ENCODE measurements around the gene RABAC1.

The RABAC1 gene

DNA sequence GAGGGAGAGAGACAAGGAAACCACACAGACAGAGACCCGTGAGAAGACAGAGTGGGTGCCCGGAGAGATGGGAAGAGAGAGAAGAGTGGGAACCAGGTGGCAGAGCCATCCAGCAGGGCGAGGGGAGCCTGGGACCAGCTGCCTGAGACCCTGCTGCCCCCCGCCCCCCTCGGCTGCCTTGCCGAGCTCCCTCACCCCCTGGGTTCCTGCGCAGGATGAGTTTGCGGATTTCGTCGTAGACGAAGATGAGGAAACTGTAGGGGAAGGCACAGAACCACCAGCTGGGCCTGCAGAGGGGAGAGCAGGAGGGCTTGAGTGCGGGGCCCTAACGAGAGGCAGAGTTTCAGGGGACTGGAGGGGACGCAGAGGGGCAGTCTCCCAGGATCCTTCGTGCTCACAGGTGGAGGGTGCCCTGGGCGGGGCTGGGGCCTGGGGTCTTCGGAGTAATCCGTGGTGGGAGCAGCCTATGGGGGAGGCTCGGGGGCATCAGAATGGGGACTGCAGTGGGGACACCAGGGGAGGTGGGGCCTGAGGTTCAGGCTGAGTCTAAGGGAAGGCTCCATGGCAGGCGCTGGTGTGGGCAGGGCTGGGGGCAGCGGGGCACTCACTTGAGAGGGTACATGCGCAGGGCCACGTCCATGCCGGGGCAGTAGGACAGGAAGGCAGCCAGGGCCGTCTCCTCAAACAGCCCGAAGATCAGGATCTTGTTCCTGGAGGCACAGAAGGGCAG is 8.1 kb upstream of the RABAC1 start:
- no peak overlapping the region for H3K27ac Mint-ChIP-seq
- no peaks in the 10 kb centered on the region for H3K9me3 Mint-ChIP-seq
- no peaks in the 10 kb centered on the region for H3K27me3 Mint-ChIP-seq
- H3K36me3 Mint-ChIP-seq, result no peaks in the 10 kb centered on the region
- H3K4me3 Mint-ChIP-seq, result no peak overlapping the region
- no peaks in the 10 kb centered on the region for H3K4me1 Mint-ChIP-seq

DNA sequence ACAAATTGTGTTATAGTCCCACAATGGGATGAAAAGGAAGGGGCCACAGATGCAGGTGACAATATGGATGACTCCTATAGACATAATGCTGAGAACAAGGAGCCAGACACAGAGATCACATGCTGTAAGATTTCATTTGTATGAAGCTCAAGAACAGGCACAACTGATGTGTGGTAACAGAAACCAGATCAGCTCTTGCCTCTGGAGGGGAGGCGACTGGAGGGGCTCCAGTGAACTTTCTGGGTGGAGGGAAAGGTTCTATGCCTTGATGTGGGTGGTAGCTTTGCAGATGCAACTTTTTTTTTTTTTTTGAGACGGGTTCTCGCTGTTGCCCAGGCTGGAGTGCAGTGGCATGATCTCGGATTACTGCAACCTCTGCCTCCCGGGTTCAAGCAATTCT is 6.0 kb upstream of the RABAC1 start:
- Mint-ChIP-seq H3K27ac (no peak overlapping the region), H3K9me3 (no peaks in the 10 kb centered on the region), H3K4me1 (no peaks in the 10 kb centered on the region), H3K4me3 (no peak overlapping the region), H3K36me3 (no peaks in the 10 kb centered on the region), H3K27me3 (no peaks in the 10 kb centered on the region)

DNA sequence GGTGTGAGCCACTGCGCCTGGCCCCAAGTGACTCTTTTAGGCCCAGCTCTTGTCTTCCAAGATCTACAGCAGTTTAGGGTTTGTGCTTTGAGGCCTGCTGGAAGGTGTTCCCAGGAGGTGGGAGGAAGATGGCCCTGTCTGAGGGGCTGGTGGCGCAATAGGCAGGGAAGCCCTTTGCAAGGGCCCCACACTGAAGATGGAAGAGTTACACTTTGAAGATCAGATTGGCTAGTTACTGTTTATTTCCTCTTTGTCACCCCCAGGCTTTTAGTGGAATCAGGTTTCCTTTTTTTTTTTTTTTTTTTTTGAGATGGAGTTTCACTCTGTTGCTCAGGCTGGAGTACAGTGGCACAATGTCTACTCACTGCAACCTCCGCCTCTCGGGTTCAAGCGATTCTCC is 1.9 kb upstream of the RABAC1 start:
- no peaks in the 10 kb centered on the region for H3K27me3 Mint-ChIP-seq

DNA sequence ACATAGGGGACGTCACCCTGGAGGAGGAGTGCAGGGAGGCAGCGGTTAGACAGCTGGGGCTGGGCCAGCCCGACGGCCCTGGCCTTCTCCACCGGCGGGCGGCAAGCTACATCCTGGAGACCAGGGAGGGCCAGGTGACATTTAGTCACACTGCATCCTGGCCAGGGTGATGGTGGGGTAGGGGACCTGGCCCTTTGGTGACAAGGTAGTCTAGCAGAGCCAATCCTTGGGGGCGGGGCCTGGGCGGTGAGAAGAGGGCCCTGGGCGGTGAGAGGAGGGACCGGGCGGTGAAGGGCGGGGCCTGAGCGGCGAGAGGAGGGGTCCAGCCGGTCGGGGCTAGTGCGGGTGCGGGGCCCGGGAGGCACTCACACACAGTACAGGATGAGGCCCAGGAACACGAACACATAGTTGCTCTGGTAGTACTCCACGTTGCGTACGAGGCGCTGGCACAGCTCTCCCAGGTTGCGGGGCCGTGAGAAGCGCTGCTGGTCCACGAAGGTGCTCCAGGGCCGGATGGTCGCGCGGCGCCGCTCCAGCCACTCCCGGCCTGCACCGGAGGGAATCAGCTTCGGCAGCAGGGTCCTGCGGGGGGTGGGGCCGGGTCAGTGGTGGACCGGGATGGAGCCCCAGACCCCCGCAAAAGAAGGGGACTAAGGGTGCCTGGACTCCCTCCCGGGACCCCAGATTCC is 610 bp downstream of the RABAC1 start:
- Mint-ChIP-seq H3K36me3 (no peaks in the 10 kb centered on the region), H3K4me1 (peaks cover 17% of the 10 kb centered on the region), H3K9me3 (no peaks in the 10 kb centered on the region), H3K27me3 (no peaks in the 10 kb centered on the region), H3K4me3 (peak overlapping the region; percentile 95), H3K27ac (peak overlapping the region; percentile 35)

More for the DNA sequence above, 1.9 kb upstream of the RABAC1 start:
- H3K27ac Mint-ChIP-seq, result no peak overlapping the region
- no peaks in the 10 kb centered on the region for H3K9me3 Mint-ChIP-seq
- H3K4me1 Mint-ChIP-seq, result peaks cover 17% of the 10 kb centered on the region
- H3K4me3 Mint-ChIP-seq, result no peak overlapping the region
- no peaks in the 10 kb centered on the region for H3K36me3 Mint-ChIP-seq

DNA sequence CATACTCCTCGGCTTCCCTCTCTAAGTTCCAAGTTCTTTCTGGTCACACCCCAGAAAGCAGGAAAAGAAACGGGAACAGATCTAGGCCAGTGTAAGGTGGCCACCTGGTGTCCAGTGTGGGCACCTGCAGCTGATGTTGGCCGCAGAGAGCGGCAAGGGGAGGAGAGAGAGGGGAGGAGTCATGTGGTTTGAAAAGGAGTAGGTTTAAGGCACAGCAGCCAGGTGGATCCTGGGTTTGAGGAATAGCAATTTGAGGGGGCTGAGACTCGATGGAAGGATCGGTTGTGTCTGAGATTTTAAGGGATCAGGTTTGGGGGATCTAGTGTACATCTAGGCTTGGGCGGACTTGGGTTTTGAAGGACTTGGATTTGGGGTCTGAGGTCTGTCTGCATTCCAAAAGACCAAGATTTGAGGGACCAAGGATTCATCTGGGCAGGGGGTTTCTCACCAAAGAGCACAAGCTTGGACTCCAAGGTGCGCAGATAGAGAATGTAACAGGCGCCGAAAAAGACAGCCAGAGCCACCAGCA is 1.2 kb downstream of the RABAC1 start:
- Mint-ChIP-seq H3K4me3 (peak overlapping the region; percentile 95), H3K4me1 (peaks cover 17% of the 10 kb centered on the region), H3K27ac (peak overlapping the region; percentile 69), H3K27me3 (no peaks in the 10 kb centered on the region), H3K36me3 (no peaks in the 10 kb centered on the region), H3K9me3 (no peaks in the 10 kb centered on the region)

DNA sequence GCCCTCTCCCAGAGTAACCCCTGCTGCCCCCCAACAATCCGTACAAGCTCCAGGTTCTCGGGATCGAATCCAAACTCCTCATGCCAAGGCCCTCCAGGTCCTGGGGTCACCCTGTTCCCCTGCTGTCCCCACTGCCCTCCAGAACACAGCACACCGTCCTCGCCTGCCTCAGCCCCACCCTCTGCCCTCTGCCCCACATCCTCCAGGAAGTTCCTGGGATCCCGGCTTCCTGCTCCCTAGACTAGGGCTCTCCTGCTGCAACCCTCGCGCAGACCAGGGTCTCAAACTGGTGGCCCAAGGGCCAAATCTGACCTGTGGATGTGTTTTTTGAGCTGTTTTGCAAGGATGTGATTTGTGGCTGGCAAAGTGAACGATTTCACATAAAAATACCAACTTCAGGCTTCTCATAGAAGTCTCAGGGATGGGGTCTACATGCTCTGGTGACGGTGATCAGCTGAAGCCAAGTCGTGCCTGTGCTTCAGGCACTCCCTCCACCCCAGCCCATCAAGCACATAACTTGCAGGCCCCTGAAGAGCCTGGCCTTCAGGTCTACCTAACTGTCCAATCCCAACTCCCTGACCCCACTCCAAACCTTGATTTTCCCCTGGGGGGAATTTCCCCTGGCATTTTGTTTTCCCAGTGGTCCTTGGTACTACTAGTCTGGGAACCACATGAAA is 1.8 kb downstream of the RABAC1 start:
- H3K4me3 Mint-ChIP-seq, result peak overlapping the region; percentile 95
- H3K27ac Mint-ChIP-seq, result peak overlapping the region; percentile 69
- no peaks in the 10 kb centered on the region for H3K9me3 Mint-ChIP-seq

DNA sequence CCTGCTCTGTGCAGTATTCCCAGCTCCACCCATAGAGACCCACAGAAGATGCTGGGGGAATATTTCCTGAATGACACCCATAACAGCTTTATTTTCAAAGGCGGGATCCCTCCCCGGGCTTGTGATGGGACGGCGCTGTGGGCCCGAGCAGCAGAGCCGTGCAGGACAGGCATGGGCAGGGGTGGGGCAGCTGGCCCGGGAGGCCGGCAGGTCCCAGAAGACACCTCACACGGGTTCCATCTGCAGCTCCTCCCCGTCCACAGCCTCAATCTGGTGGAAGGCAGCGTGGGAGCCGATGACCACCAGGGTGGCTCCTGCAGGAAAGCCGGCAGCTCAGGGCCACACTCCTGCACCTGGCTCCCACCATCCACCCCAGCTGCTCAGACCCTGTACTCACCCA is 2.5 kb downstream of the RABAC1 start:
- no peaks in the 10 kb centered on the region for H3K36me3 Mint-ChIP-seq
- no peak overlapping the region for H3K4me3 Mint-ChIP-seq
- H3K4me1 Mint-ChIP-seq, result peaks cover 20% of the 10 kb centered on the region
- H3K27ac Mint-ChIP-seq, result no peak overlapping the region
- no peaks in the 10 kb centered on the region for H3K9me3 Mint-ChIP-seq
- no peaks in the 10 kb centered on the region for H3K27me3 Mint-ChIP-seq

More for the DNA sequence above, 1.8 kb downstream of the RABAC1 start:
- Mint-ChIP-seq H3K27me3 (no peaks in the 10 kb centered on the region), H3K4me1 (peaks cover 17% of the 10 kb centered on the region), H3K36me3 (no peaks in the 10 kb centered on the region)

DNA sequence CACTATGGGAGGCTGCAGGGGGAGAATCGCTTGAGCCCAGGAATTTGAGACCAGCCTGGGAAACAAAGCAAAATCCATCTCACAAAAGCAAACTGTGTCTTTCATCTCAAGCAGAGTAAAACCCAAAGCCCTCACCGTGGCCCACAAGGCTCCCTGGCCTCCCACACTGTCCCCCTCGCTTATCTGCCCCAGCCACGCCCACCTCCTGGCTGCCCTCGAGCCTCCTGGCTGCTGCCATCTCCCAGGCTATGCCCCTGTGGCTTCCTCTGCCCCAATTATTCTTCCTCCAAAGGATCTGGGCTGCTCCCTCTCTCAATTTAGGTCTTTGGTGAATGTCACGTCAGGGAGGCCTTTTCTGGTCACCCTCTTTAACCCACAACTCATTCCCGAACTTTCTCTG is 3.6 kb downstream of the RABAC1 start:
- H3K27ac Mint-ChIP-seq, result no peak overlapping the region

DNA sequence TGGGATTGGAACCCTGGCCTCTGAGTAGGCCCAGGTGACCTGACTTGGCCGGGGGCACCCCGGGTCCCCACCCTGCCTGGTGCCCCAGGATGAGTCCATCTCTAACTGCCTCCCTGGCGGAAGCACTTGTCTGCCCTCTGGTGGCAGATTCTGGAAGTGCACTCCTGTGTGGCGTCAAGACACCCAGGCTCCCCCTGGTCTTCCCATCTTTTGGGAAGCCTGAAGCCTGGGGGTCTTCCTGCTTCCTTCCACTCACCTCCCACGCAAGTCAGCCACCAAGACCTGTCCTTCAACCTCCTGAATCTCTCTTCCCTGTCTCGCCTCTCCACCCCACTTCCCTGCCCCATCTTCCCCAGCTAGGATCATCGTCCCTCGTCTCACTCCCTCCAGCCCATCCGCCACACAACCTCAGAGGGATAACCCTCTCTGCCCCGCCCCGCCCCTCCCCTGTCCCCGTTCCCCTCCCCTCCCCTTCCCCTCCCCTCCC is 7.4 kb downstream of the RABAC1 start:
- H3K36me3 Mint-ChIP-seq, result no peaks in the 10 kb centered on the region
- H3K9me3 Mint-ChIP-seq, result no peaks in the 10 kb centered on the region
- no peaks in the 10 kb centered on the region for H3K27me3 Mint-ChIP-seq
- H3K4me3 Mint-ChIP-seq, result no peak overlapping the region
- H3K4me1 Mint-ChIP-seq, result peaks cover 23% of the 10 kb centered on the region
- peak overlapping the region; percentile 70 for H3K27ac Mint-ChIP-seq

More for the DNA sequence above, 3.6 kb downstream of the RABAC1 start:
- H3K27me3 Mint-ChIP-seq, result no peaks in the 10 kb centered on the region
- no peaks in the 10 kb centered on the region for H3K9me3 Mint-ChIP-seq
- H3K36me3 Mint-ChIP-seq, result no peaks in the 10 kb centered on the region
- H3K4me3 Mint-ChIP-seq, result no peak overlapping the region
- H3K4me1 Mint-ChIP-seq, result peaks cover 25% of the 10 kb centered on the region

DNA sequence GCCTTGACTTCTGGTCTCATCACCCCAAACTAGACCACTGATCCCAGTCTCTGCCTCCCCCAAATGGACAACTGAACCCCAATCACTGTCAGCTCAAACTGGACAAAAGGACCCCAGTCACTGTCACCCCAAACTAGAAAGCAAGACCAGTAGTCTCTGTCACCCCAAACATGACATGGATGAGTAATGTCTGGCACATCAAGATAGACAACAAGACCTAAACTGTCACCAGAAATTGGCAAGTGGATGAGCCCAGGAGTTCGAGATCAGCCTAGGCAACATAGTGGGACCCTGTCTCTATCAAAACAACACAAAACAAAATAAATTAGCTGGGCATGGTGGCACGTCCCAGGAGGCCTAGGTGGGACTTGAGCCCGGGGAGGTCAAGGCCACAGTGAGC is 12.0 kb downstream of the RABAC1 start:
- H3K27ac Mint-ChIP-seq, result peak overlapping the region; percentile 91
- no peaks in the 10 kb centered on the region for H3K36me3 Mint-ChIP-seq
- H3K4me1 Mint-ChIP-seq, result peaks cover 56% of the 10 kb centered on the region
- H3K9me3 Mint-ChIP-seq, result no peaks in the 10 kb centered on the region
- H3K4me3 Mint-ChIP-seq, result peak overlapping the region; percentile 45
- no peaks in the 10 kb centered on the region for H3K27me3 Mint-ChIP-seq

DNA sequence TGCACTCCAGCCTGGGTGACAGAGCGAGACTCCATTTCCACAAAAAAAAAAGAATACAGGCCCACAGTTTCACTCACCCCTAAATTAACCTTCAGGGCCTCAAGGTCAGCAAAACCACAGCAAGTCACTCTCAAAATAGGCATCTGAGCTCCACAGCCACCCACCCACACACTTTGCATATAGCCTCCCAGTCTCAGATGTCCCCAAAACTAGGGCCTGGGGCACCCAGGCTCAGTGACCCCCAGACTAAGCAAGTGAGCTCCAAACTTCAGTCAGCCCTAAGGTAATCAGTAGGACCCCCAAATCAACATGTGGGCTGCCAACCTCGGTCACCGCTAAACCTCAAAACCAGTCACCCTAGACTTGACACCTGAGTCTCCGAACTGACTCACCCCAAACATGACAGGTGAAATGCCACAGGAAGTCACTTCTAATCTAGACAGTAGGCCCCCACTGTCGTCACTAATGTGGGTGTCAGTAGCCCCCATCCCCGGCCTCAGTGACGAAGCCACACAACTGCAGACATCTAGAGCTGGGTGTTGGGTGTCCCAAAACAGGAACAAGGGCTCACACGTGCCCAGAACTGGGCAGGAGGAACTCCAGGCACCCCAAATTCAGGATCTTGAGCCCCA is 13.9 kb downstream of the RABAC1 start:
- H3K4me1 Mint-ChIP-seq, result peaks cover 61% of the 10 kb centered on the region
- H3K9me3 Mint-ChIP-seq, result no peaks in the 10 kb centered on the region
- no peaks in the 10 kb centered on the region for H3K36me3 Mint-ChIP-seq
- H3K4me3 Mint-ChIP-seq, result peak overlapping the region; percentile 73
- peak overlapping the region; percentile 94 for H3K27ac Mint-ChIP-seq
- no peaks in the 10 kb centered on the region for H3K27me3 Mint-ChIP-seq

DNA sequence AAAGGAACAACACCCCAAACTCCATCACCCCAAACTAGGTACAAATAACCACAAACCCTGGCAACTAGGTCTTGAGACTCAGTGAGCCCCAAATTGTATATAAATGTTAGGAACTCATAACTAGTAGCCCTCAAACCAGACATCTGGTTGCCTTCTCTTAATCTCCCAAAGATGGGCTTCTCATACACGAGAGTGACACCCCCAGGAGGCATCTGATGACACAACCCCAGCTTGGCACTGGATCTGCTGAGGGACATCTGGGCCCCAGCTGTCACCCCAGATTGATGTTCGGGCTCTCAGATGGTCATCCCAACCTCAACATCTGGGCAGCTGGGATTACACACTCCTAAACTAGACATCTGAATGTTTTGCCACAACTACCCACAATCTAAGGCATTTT is 14.8 kb downstream of the RABAC1 start:
- no peaks in the 10 kb centered on the region for H3K9me3 Mint-ChIP-seq
- no peaks in the 10 kb centered on the region for H3K27me3 Mint-ChIP-seq
- peak overlapping the region; percentile 26 for H3K4me3 Mint-ChIP-seq
- H3K27ac Mint-ChIP-seq, result peak overlapping the region; percentile 49
- H3K4me1 Mint-ChIP-seq, result peaks cover 60% of the 10 kb centered on the region
- no peaks in the 10 kb centered on the region for H3K36me3 Mint-ChIP-seq

DNA sequence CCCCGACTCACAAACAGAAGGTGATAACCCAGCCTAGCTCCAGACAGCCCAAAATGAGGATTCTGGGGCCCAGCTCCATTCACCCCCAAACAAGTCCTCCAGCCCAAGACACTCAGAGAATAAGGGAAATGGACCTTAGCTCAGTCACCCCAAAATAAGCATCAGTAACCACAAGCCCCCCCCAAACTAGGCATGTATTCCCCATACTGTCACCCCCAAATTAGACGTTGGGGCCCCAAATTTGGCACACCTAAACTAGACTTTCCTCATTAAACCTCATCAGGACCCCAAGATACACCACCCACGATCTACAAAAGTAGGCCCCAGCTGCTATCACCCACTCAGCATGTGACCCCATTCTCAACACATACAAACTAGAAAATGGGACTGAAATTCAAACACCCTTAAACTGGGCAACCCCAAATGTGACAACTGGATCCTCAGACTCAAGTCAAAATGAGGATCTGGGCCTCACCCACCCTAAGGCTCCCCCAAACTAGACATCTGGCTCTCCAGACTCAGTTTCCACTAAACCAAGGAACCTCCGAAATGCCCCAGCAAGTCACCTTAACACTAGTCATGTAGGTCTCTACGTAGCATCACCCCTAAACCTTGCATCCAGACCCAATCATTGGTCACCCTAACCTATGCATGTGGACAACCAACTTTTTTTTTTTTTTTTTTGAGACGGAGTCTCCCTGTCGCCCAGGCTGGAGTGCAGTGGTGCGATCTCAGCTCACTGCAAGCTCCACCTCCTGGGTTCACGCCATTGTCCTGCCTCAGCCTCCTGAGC is 17.5 kb downstream of the RABAC1 start:
- Mint-ChIP-seq H3K36me3 (no peaks in the 10 kb centered on the region), H3K4me1 (peaks cover 53% of the 10 kb centered on the region), H3K9me3 (no peaks in the 10 kb centered on the region), H3K27ac (peak overlapping the region; percentile 82), H3K4me3 (peak overlapping the region; percentile 72), H3K27me3 (no peaks in the 10 kb centered on the region)

DNA sequence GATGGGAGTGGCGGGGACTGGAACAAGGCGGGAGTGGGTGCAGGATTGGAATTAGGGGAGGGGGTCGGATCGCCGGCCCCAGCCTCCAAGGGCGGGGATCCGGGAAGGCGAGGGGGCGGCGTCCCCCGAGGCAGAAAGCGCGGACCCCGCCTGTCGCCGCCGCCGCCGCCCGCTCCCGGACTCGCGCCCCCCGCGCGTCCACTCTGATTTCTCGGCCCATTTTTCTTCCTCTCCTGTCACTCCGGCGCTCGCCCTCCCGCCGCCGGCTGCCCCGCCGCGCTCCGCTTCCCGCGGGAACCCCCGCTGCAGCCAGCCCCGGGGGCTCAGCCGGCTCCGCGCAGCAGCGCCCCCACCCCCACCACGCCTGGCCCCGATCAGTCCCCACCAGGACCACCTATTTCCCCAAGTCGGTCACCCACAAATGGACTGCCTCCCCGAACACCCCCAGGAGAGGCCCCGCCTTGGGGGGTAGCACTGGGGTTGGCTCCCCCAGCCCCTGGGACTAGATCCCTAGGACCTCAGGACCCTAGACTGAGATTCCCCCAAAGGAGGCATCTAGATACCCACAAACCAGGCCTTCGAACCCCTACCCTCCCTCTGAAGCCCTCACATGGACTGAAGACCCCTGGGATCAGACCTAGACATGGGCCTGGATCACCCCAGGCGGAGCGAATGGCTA is 18.3 kb downstream of the RABAC1 start:
- no peaks in the 10 kb centered on the region for H3K27me3 Mint-ChIP-seq

More for the DNA sequence above, 18.3 kb downstream of the RABAC1 start:
- Mint-ChIP-seq H3K36me3 (no peaks in the 10 kb centered on the region), H3K4me3 (peak overlapping the region; percentile 87), H3K27ac (peak overlapping the region; percentile 96), H3K9me3 (no peaks in the 10 kb centered on the region), H3K4me1 (peaks cover 53% of the 10 kb centered on the region)
